IgD-negative memory B cell (primary cell): Measurements from ENCODE around the gene PARD3B. TPM values are rescaled to one million over a fixed set of nuclear protein-coding genes. Genes with fewer than 3 reads are reported as not detected.

ENCODE experiments used
- H3K27ac Mint-ChIP-seq, 3 donors: one replicate each; pipeline ENCODE4 v1.8.0; 2020 to 2022; ENCODE audit warnings: mild to moderate bottlenecking in 3 of 3, mixed read lengths in 3 of 3, moderate library complexity in 1 of 3
- H3K27me3 Mint-ChIP-seq: one replicate; pipeline ENCODE4 v1.8.0; 2021; ENCODE audit warnings: mixed read lengths
- H3K36me3 Mint-ChIP-seq: one replicate; pipeline ENCODE4 v1.8.0; 2020; ENCODE audit warnings: mild to moderate bottlenecking, mixed read lengths
- H3K4me1 Mint-ChIP-seq, 3 donors: one replicate each; pipeline ENCODE4 v1.8.0; 2020 to 2022; ENCODE audit warnings: mixed read lengths in 3 of 3, mild to moderate bottlenecking in 1 of 3
- H3K4me3 Mint-ChIP-seq, 4 donors: one replicate each; pipeline ENCODE4 v1.8.0; 2020 to 2022; ENCODE audit warnings: mild to moderate bottlenecking in 4 of 4, mixed read lengths in 4 of 4, moderate library complexity in 3 of 4
- H3K9me3 Mint-ChIP-seq, 3 donors: one replicate each; pipeline ENCODE4 v1.8.0; 2020 to 2021; ENCODE audit warnings: mixed read lengths in 3 of 3, mild to moderate bottlenecking in 1 of 3
- polyA plus RNA-seq: library from polyadenylated mRNA; unstranded; fragments of 300-500 nt; fragmentation: Illumina TruSeq; gene quantifications from one replicate; pipeline ENCODE4 v1.2.3, GENCODE V29; 2021

Gene PARD3B
- polyA plus RNA-seq, 1 donor from 2014 or later, result 0.04 TPM

- Mint-ChIP-seq H3K36me3 (no peaks in the 10 kb centered on the region), H3K4me1 (no peaks in the 10 kb centered on the region), H3K27me3 (peaks cover 1% of the 10 kb centered on the region), H3K9me3 (peaks cover 2 to 9% (median 2%) of the 10 kb centered on the region in 3 donors), H3K4me3 (no peak overlapping the region), H3K27ac (no peak overlapping the region)
Measured at GRCh38 chr2:204604061-204604460, 58.8 kb downstream of the PARD3B start.

DNA sequence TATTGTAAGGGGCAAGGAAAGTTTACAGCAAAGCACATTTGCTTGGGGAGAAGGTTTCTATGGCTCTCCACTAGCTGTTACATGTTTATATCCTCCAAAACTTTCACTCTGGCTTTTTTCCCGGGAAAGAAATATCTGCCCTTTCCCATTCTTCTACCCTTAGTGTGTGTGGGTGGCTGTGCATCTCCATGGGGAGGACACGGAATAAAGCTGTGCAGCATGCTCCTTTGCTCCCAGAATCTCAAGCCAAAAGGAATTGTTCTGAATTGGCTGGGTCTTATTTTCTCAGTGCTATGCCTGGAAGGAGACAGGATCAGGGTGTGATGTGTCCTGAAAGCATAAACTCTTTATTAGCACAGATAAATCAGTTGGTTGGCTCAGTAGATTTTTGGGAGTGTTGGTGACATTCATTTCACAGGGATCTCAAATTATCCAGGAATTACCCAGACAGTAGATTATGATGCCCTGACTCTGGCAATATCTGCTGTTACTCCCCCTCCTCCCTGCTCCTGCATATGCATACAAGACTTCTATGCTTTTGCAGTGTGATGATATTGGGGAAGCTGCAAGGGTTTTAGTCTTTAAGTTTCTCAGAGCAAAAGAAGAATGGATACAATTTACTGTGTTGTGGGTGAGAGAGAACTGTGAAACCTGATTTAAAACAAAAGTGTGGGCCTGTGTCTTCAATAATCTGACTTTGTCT is 63.1 kb downstream of the PARD3B start:
- Mint-ChIP-seq H3K4me1 (no peaks in the 10 kb centered on the region), H3K4me3 (no peak overlapping the region), H3K36me3 (no peaks in the 10 kb centered on the region), H3K27me3 (no peaks in the 10 kb centered on the region), H3K27ac (no peak overlapping the region), H3K9me3 (peaks cover 0 to 5% (median 0%) of the 10 kb centered on the region in 3 donors)

DNA sequence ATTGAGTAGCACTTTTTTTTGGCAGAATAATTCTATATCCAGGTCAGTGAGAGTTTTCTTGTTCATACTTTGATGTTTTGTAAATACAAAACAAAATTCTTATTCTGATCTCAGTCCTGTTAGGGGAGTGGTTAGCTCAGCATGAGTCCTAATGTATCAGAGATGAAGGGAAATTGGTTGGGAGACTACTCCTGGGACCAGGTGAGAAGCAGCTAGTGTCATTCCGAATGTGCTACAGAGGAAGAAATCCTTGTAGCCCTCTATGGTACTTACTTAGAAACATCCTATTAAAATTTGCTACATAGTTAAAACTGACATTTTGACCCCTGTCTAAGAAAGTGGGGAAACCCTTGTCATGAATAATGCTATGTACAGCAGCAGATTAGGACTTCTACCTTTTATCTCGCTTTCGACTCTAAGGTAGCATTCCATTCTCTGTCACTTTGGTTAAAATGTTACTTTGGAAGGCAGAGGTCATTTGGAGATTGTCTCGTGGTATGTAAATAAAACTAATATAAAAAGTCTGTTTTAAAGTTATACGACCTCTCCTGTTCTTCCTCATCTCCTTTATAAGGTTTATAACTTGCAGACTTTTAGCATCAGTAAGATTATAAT is 65.8 kb downstream of the PARD3B start:
- Mint-ChIP-seq H3K36me3 (no peaks in the 10 kb centered on the region), H3K9me3 (peaks cover 0 to under 1% (median 0%) of the 10 kb centered on the region in 3 donors), H3K27me3 (no peaks in the 10 kb centered on the region), H3K4me1 (no peaks in the 10 kb centered on the region), H3K4me3 (no peak overlapping the region), H3K27ac (no peak overlapping the region)

GRCh38 chr2:204611764-204612163 is 66.5 kb downstream of the PARD3B start:
- Mint-ChIP-seq H3K4me3 (no peak overlapping the region), H3K36me3 (no peaks in the 10 kb centered on the region), H3K9me3 (no peaks in the 10 kb centered on the region), H3K27ac (no peak overlapping the region), H3K4me1 (no peaks in the 10 kb centered on the region), H3K27me3 (no peaks in the 10 kb centered on the region)

GRCh38 chr2:204613635-204614034 is 68.4 kb downstream of the PARD3B start:
- H3K27ac Mint-ChIP-seq, result no peak overlapping the region
- H3K4me1 Mint-ChIP-seq, result no peaks in the 10 kb centered on the region
- H3K27me3 Mint-ChIP-seq, result no peaks in the 10 kb centered on the region
- H3K36me3 Mint-ChIP-seq, result no peaks in the 10 kb centered on the region
- no peak overlapping the region for H3K4me3 Mint-ChIP-seq
- no peaks in the 10 kb centered on the region for H3K9me3 Mint-ChIP-seq

- no peaks in the 10 kb centered on the region for H3K27me3 Mint-ChIP-seq
- H3K4me3 Mint-ChIP-seq, result no peak overlapping the region
- no peaks in the 10 kb centered on the region for H3K36me3 Mint-ChIP-seq
- no peak overlapping the region for H3K27ac Mint-ChIP-seq
- H3K4me1 Mint-ChIP-seq, result no peaks in the 10 kb centered on the region
- no peaks in the 10 kb centered on the region for H3K9me3 Mint-ChIP-seq
Measured at GRCh38 chr2:204615456-204615855, 70.2 kb downstream of the PARD3B start.

DNA sequence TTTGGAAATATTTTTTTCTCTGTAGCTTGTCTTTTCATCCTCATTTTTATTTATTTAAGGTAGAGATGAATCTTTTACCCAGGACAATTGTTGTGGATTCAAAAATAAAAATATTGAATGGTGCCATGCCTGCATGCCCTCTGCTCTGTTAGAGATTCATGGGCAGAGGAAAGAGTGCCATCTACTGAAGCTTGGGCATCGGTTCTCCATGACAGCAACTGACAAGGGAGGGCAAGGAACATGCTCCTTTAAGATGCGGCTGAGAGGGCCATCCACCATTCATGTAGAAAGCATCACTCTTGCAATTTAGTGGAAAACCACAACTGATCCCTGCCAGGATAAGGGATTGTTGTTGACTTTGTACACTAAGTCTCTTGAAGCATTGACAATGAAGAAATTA is 79.9 kb downstream of the PARD3B start:
- H3K36me3 Mint-ChIP-seq, result no peaks in the 10 kb centered on the region
- no peak overlapping the region for H3K4me3 Mint-ChIP-seq
- peaks cover 1% of the 10 kb centered on the region for H3K27me3 Mint-ChIP-seq
- H3K4me1 Mint-ChIP-seq, result no peaks in the 10 kb centered on the region
- peaks cover 0 to 1% (median 0%) of the 10 kb centered on the region in 3 donors for H3K9me3 Mint-ChIP-seq
- no peak overlapping the region for H3K27ac Mint-ChIP-seq

DNA sequence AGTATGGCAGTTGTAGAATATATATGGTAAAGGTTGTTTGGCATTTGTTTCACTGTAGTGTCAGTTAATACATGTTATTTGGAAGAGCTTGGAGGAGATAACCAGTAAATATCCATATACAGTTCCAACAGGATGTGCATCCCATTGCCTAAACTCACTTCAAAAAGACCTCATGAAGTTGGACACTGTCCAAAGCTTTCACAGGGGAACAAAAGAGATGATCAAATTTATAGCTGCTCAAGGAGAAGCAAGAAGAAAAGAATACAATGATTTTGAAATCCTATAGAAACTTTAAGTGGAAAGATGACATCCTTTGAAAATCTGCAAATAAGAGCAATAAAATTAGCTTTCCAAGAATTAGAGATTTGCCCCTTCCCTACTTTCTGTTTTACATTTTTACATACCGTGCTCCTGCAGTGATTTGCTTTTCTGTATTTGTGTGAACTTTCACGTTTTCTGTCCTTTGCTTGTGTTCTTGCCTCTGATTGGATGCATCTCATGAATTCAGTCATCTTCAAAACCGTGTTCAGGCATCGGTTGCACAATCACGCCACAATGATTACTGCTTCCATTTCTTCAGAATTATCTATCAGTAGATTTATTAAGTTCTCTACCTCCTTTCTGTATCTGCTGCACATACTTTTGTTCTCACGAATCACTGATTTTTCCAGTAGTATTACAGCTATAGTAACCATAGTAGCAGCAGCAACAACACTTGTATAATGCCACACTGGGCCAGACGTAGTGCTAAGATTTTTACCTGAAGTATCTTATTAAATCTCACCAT is 83.8 kb downstream of the PARD3B start:
- Mint-ChIP-seq H3K27ac (no peak overlapping the region), H3K4me3 (no peak overlapping the region), H3K4me1 (no peaks in the 10 kb centered on the region), H3K9me3 (peaks cover 0 to 2% (median 1%) of the 10 kb centered on the region in 3 donors), H3K36me3 (peaks cover 1% of the 10 kb centered on the region), H3K27me3 (no peaks in the 10 kb centered on the region)

- Mint-ChIP-seq H3K27ac (no peak overlapping the region), H3K4me3 (no peak overlapping the region), H3K9me3 (peaks cover 0 to 2% (median 1%) of the 10 kb centered on the region in 3 donors), H3K36me3 (peaks cover 1% of the 10 kb centered on the region), H3K4me1 (no peaks in the 10 kb centered on the region), H3K27me3 (no peaks in the 10 kb centered on the region)
Measured at GRCh38 chr2:204632410-204632809, 87.1 kb downstream of the PARD3B start.

- peaks cover 0 to 2% (median 1%) of the 10 kb centered on the region in 3 donors for H3K9me3 Mint-ChIP-seq
- peaks cover 1% of the 10 kb centered on the region for H3K36me3 Mint-ChIP-seq
- H3K4me1 Mint-ChIP-seq, result no peaks in the 10 kb centered on the region
- no peaks in the 10 kb centered on the region for H3K27me3 Mint-ChIP-seq
- H3K4me3 Mint-ChIP-seq, result no peak overlapping the region
- H3K27ac Mint-ChIP-seq, result no peak overlapping the region
Measured at GRCh38 chr2:204634564-204634963, 89.3 kb downstream of the PARD3B start.

- H3K27ac Mint-ChIP-seq, result no peak overlapping the region
- H3K4me1 Mint-ChIP-seq, result no peaks in the 10 kb centered on the region
- no peaks in the 10 kb centered on the region for H3K27me3 Mint-ChIP-seq
- peaks cover 1% of the 10 kb centered on the region for H3K36me3 Mint-ChIP-seq
- no peak overlapping the region for H3K4me3 Mint-ChIP-seq
- peaks cover 0 to 2% (median 1%) of the 10 kb centered on the region in 3 donors for H3K9me3 Mint-ChIP-seq
Measured at GRCh38 chr2:204635478-204635877, 90.2 kb downstream of the PARD3B start.

- H3K4me3 Mint-ChIP-seq, result no peak overlapping the region
- H3K4me1 Mint-ChIP-seq, result no peaks in the 10 kb centered on the region
- peaks cover 0 to 4% (median 0%) of the 10 kb centered on the region in 3 donors for H3K9me3 Mint-ChIP-seq
- no peak overlapping the region for H3K27ac Mint-ChIP-seq
- H3K27me3 Mint-ChIP-seq, result no peaks in the 10 kb centered on the region
- no peaks in the 10 kb centered on the region for H3K36me3 Mint-ChIP-seq
Measured at GRCh38 chr2:204638471-204639194, 93.4 kb downstream of the PARD3B start.

- no peak overlapping the region for H3K27ac Mint-ChIP-seq
- H3K27me3 Mint-ChIP-seq, result no peaks in the 10 kb centered on the region
- no peak overlapping the region for H3K4me3 Mint-ChIP-seq
- H3K36me3 Mint-ChIP-seq, result no peaks in the 10 kb centered on the region
- H3K9me3 Mint-ChIP-seq, result peaks cover 0 to 3% (median 0%) of the 10 kb centered on the region in 3 donors
- no peaks in the 10 kb centered on the region for H3K4me1 Mint-ChIP-seq
Measured at GRCh38 chr2:204643326-204643725, 98.1 kb downstream of the PARD3B start.

DNA sequence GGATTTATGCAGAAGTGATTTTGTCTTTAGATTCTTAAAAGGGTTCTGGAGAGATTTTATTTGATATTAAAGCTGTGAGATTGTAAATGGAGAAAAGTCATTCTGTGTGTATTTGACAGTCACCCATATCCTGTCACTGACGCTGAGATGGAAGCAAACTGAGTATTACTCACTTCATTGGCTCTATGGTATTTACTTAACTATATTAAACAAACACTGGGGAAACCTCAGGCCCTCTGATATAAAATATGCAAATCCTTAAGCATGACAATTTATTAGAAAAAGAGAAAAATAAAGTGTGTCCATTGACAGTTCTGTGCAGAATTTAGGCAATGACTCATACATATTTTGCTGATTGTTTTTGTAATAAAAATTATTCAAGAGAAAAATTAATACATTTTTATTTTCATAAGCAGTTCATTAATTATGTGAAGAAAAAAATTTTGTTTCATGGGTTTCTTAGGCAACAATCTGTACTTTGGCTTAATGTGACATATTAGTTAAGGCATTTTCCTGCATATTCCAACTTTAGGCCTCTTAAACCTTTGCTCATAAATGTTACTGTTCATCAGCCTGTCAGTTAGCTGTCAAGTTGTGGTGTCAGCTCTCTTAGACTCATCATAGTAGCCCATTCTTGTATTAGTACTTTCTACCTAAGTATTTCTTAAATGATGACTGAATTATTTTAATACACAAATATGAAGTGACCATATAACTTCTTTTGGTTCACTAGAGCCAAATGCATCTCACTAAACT is 99.9 kb downstream of the PARD3B start:
- no peak overlapping the region for H3K4me3 Mint-ChIP-seq
- no peaks in the 10 kb centered on the region for H3K36me3 Mint-ChIP-seq
- H3K27me3 Mint-ChIP-seq, result no peaks in the 10 kb centered on the region
- H3K27ac Mint-ChIP-seq, result no peak overlapping the region
- no peaks in the 10 kb centered on the region for H3K4me1 Mint-ChIP-seq
- peaks cover 0 to 3% (median under 1%) of the 10 kb centered on the region in 3 donors for H3K9me3 Mint-ChIP-seq
